Measurements from ENCODE around the gene CXCR1.
"Not testable (repeated sequence)": the region's sequence is repeated elsewhere in the genome, so short reads cannot be mapped to it uniquely, and the experiment has no call there.

CXCR1 gene

GRCh38 chr2:218166791-218167190 lies at the start of gene CXCR1:
CXCR1 (minus strand) TSS chr2:218166962; CDS start chr2:218165211, 1,751 bp downstream.
- DNase-seq (ENCODE audit: low read depth in 2 of 3, low spot score in 2 of 3): no peak

DNA sequence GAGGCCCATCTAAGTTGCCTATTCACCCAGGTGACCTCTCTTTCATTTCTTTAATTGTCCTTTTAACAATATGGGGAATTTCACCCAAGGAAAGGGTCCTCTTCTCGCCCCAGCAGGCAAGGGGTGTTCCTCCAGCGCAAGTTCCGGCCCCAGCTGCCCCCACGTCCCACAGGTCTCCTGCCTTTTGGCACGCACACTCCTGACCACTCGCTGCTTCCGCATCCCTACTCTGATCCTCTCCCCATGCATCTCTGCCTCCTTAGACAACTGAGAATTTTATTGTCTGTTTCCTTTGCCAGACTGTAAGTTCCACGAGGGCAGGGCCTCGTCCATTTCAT lies 49.5 kb upstream of the CXCR1 start:
- DNase-seq (ENCODE audit: low read depth in 2 of 3, low spot score in 2 of 3): no peak

DNA sequence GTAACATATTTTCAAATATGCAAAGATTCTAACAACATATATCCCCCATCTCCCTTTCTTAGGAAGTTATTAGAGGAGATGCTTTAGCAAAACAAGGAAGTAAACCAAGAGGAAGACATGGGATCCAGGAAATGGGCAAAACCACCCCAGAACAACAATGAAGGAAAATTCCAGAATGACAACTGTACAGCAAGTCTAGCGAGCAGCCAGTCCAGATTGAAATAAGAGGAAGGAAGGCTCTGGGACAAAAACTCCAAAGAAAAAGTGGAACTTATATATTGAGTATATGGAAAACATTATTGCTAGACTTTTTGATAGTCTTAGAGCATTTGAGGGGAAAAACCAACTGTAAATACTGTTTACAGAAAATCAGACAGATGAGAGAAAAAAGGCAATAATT lies 47.4 kb upstream of the CXCR1 start:
- DNase-seq (ENCODE audit: low read depth in 2 of 3, low spot score in 2 of 3): no peak

DNA sequence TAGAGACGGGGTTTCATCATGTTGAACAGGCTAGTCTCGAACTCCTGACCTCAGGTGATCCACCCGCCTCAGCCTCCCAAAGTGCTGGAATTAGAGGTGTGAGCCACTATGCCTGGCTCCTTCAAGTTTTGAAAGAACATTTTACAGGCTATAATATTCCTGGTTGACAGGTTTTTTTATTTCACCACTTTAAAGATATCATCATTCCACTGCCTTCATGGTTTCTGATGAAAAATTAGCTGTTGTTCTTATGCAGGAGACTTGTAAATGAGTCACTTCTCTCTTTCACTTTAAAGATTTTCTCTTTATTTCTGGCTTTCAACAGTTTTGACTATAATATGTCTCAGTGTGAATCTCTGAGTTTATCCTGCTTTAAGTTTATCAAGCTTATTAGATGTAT lies 42.3 kb upstream of the CXCR1 start:
- DNase-seq (ENCODE audit: low read depth in 2 of 3, low spot score in 2 of 3): no peak

DNA sequence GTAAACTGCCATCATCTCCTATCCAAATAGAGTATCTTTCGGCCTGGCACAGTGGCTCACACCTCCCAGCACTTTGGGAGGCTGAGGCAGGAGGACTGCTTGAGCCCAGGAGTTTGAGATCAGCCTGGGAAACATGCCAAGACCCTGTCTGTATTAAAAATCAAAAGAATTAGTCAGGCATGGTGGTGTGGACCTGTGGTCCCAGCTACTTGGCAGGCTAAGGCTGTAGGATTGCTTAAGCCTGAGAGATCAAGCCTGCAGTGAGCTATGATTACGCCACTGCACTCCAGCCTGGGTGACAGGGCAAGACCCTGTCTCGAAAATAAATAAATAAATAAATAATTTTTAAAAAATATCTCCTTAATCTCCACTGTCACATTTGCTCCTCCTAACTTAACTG lies 35.5 kb upstream of the CXCR1 start:
- no peak for DNase-seq (ENCODE audit: low read depth in 2 of 3, low spot score in 2 of 3)

- no peak for DNase-seq (ENCODE audit: low read depth in 2 of 3, low spot score in 2 of 3)
Measured at GRCh38 chr2:218196974-218197373, 30.2 kb upstream of the CXCR1 start.

DNA sequence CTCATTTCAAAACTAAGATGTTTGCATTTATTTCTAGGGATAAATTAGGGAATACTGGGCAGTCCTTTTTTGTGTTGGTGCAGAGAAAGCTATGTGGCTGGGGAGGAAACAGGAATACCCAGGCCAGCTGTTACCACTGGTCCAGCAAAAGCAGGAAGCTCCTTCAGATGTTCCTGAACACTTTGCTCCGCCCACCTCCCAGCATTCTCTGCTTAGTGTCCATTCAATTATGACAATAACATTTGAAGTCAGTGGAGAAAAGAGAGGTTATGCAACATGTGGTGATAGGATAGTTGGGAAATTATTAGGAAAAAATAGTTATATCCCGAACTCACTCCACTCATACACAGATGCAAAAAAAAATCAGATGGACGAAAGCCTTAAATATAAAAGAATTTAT lies 28.1 kb upstream of the CXCR1 start:
- no peak for DNase-seq (ENCODE audit: low read depth in 2 of 3, low spot score in 2 of 3)

GRCh38 chr2:218193701-218194100 lies 26.9 kb upstream of the CXCR1 start:
- no peak for DNase-seq (ENCODE audit: low read depth in 2 of 3, low spot score in 2 of 3)

- no peak for DNase-seq (ENCODE audit: low read depth in 2 of 3, low spot score in 2 of 3)
Measured at GRCh38 chr2:218192902-218193430, 26.2 kb upstream of the CXCR1 start.

- DNase-seq (ENCODE audit: low read depth in 2 of 3, low spot score in 2 of 3): no peak
Measured at GRCh38 chr2:218188528-218188927, 21.8 kb upstream of the CXCR1 start.

DNA sequence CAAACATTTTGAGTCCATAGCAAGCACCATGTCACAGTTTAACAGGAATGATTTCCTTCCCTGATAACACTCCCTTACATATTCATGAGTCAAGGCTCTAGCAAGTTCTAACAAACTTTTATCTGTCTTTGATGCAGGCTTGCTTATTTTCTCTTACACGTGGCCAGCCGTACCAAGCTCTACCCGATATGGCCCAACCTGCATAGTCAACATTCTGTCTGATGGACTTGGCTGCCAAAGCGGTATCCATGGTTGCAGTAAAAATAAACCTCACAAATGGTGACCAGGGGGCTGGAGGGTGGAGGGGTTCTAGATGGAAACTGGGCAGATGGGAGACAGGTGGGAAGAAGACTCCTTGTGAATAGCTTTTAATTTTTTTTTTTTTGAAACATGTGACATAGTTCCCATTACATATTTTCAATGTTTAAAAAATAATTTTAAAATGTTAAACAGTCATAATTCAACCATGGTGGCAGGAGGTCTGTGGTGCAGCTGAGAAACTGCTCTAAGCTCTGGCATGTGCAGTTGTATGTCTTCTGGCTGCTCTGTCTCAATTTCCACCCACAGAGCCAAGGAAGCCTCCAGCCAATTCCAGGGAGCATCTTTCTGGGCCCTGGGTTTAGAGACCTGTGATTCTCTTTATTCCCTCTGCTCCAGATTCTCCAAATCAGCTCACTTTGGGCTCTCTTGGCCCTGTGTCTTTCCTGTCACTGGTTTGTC lies 20.7 kb upstream of the CXCR1 start:
- no peak for DNase-seq (ENCODE audit: low read depth in 2 of 3, low spot score in 2 of 3)

- DNase-seq (ENCODE audit: low read depth in 2 of 3, low spot score in 2 of 3): no peak
Measured at GRCh38 chr2:218186876-218187275, 20.1 kb upstream of the CXCR1 start.

- DNase-seq (ENCODE audit: low read depth in 2 of 3, low spot score in 2 of 3): peak; percentile 14 to 29 (median 20)
Measured at GRCh38 chr2:218186355-218186766, 19.6 kb upstream of the CXCR1 start.

GRCh38 chr2:218184331-218184730 lies 17.6 kb upstream of the CXCR1 start:
- no peak for DNase-seq (ENCODE audit: low read depth in 2 of 3, low spot score in 2 of 3)

- DNase-seq (ENCODE audit: low read depth in 2 of 3, low spot score in 2 of 3): no peak
Measured at GRCh38 chr2:218180467-218181114, 13.8 kb upstream of the CXCR1 start.

- DNase-seq (ENCODE audit: low read depth in 2 of 3, low spot score in 2 of 3): no peak
Measured at GRCh38 chr2:218179782-218180181, 13.0 kb upstream of the CXCR1 start.

GRCh38 chr2:218172845-218173244 lies 6.1 kb upstream of the CXCR1 start:
- no peak for DNase-seq (ENCODE audit: low read depth in 2 of 3, low spot score in 2 of 3)

DNA sequence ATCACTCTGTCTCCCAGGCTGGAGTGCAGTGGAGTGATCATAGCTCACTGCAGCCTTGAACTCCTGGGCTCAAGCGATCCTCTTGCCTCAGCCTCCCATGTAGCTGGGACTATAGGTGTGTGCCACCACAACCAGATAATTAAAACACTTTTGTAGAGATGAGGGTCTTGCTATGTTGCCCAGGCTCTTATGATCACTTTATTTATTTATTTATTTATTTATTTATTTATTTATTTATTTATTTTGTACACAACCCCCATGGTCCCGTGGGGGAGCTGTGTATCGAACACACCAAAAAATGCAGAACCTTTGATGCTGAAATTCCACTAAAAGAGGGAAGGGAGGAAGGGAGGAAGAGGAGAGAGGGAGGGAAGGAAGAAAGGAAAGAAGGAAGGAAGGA lies 5.0 kb upstream of the CXCR1 start:
- DNase-seq (ENCODE audit: low read depth in 2 of 3, low spot score in 2 of 3): not testable (repeated sequence)

- DNase-seq (ENCODE audit: low read depth in 2 of 3, low spot score in 2 of 3): no peak
Measured at GRCh38 chr2:218169757-218170546, 3.2 kb upstream of the CXCR1 start.

DNA sequence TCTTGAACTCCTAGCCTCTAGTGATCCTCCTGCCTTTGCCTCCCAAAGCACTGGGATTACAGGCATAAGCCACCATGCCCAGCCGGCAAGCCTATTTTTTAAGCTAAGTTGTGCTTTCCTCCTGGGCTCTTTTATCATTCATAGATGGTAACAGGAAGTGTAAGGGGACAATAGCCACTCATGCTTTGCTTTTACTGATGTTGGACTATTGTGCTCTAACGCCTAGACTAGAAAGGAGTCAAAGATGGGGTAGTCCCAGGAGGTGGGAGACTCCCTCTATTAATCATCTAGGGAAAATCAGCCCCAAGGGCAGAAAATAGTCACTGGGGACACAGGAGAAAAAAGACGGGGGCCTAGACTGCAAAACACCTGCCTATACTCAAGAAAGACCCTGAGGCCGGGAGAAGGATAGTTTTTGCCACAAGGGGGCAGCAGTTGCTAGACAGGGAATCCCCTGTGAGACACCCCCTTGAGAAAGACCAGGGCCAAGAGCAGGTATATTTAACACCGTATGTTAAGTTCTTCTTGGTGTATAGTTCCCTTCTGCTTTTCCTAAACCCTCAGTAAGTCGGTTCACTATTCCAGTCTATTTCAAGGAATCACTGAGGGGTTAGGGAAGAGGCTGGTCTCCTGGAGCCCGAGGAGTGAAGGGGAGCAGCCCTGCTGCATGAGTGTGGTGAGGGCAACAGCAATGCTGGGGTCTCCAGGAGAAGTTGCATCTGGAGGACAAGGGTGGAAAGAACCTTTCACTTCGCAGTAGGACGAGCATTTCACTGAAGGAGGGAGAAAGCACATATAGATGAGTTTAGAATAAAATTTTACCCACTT lies 2.1 kb upstream of the CXCR1 start:
- DNase-seq (ENCODE audit: low read depth in 2 of 3, low spot score in 2 of 3): peak; percentile 12 to 57 (median 49)

DNA sequence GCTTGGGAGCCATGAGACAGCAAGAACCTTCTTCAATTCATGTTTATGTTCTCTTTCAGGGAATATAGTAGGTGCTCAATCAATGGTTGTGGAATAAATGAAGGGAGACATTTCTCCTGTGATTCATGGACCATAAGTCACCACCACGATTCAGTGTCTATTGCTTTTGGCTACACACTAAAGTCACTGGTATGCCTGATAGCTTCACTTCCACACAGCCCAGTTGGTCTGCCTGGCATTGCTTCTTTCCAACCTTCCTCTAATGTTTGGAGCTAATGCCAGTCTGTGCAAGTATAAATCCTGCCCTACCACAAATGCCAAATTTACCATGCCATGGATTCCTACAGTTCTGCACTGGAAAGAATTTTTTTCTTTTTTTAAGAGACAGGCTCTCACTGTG lies 1.3 kb upstream of the CXCR1 start:
- DNase-seq (ENCODE audit: low read depth in 2 of 3, low spot score in 2 of 3): no peak
